Lower leg skin (tissue), 3 donors: ENCODE results near the gene OBSCN.

ENCODE experiments used
- POLR2A ChIP-seq, 2 donors: fragments of 450-650 bp; IDR thresholded peaks; one replicate each; pipeline ENCODE4 v1.6.1; 2016 to 2017; ENCODE audit warnings: antibody characterized with exemption in 2 of 2, mild to moderate bottlenecking in 1 of 2, moderate library complexity in 1 of 2
- TF ChIP-seq, protein P1 (sequence below), 3 donors: fragments of 450-650 bp; IDR thresholded peaks; one replicate each; pipeline ENCODE4 v1.5.1; 2016; ENCODE audit warnings: antibody characterized with exemption in 3 of 3, mild to moderate bottlenecking in 3 of 3, moderate library complexity in 2 of 3

DNA sequence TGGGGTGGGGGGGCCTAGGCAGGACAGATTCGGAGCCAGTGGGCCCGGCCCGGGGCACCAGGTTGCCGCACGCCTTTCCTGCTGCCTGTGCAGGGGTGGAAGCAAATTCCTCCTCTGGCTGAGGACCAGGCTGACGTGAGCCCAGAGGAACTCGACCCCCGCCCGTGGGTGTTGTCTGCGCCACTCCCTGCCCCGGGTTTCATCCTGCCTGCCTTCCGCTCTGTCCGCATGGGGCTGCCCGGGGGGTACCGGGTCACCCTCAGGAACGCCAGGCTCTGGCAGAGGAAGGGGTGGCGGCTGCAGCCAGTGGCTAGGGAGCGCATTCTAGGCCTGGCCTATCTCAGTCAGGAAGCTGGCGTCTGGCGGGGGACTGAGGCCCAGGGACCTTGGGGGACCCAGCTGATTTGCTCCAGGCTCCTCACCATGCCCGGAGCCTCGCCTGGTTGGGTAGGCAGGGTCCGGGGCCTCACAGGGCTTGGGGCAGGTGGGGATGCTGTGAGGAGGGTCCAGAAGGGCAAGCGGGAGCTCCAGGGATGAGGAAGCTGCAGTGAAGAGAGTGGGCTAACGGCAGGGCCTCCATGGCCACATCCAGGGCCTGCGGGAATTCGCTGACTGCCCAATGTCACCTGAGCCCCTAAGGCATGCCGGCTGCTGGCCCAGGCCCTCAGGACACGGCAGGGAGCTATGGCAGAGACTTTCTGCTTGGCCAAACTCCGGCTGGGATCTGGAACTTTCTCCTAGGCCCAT is 44.7 kb upstream of the OBSCN start:
- TF ChIP-seq, protein P1, sequence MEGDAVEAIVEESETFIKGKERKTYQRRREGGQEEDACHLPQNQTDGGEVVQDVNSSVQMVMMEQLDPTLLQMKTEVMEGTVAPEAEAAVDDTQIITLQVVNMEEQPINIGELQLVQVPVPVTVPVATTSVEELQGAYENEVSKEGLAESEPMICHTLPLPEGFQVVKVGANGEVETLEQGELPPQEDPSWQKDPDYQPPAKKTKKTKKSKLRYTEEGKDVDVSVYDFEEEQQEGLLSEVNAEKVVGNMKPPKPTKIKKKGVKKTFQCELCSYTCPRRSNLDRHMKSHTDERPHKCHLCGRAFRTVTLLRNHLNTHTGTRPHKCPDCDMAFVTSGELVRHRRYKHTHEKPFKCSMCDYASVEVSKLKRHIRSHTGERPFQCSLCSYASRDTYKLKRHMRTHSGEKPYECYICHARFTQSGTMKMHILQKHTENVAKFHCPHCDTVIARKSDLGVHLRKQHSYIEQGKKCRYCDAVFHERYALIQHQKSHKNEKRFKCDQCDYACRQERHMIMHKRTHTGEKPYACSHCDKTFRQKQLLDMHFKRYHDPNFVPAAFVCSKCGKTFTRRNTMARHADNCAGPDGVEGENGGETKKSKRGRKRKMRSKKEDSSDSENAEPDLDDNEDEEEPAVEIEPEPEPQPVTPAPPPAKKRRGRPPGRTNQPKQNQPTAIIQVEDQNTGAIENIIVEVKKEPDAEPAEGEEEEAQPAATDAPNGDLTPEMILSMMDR (IDR thresholded peaks at IDR 0.05) = no peak
- TF ChIP-seq POLR2A (IDR thresholded peaks at IDR 0.05) = no peak
